ENCODE results near the gene GALR2. TPM values are rescaled to one million over a fixed set of nuclear protein-coding genes. Genes with fewer than 3 reads are reported as not detected.
"Not testable (repeated sequence)": the region's sequence is repeated elsewhere in the genome, so short reads cannot be mapped to it uniquely, and the experiment has no call there.

GALR2 gene
- total RNA-seq, 2 donors from 2014 or later, result 9.5 to 10.6 TPM

DNA sequence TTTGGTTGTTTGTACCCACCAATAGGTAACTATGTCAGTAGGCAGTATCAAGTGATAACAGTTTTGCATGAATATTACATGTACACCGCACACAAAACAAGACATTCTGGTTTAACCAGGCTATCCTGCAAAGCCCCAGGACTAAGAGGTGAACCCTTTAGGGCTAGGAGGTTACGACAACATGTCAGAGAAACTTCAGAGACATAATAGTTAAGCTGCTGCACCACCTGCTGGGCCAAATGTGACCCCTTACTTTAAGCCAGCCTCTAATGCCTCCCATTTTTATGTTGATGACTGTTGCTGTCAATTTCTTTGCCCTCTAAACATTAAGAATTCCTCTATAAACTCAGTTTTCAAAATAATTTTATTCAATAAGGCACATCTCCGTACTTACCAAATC, 17.7 kb upstream of the GALR2 start:
- ATAC-seq (replicated peaks in 1 of 2), result no peak
- peaks cover 15% of the 10 kb centered on the region for H3K4me1 Mint-ChIP-seq (ENCODE audit: low read depth)
- H3K4me3 Mint-ChIP-seq, result no peak overlapping the region
- DNase-seq, result no peak
- H3K9me3 Mint-ChIP-seq, result no peaks in the 10 kb centered on the region
- no peak overlapping the region for H3K27ac Mint-ChIP-seq
- H3K36me3 Mint-ChIP-seq (ENCODE audit: insufficient read depth in 2 of 2), result peaks cover 8 to 40% of the 10 kb centered on the region in 2 donors
- no peaks in the 10 kb centered on the region for H3K27me3 Mint-ChIP-seq (ENCODE audit: low read depth)

- H3K4me3 Mint-ChIP-seq; H3K9me3 Mint-ChIP-seq; H3K27me3 Mint-ChIP-seq (ENCODE audit: low read depth); ATAC-seq (replicated peaks in 1 of 2); H3K27ac Mint-ChIP-seq; DNase-seq: not testable (repeated sequence)
- Mint-ChIP-seq H3K36me3 (ENCODE audit: insufficient read depth in 2 of 2) (peaks cover 9 to 42% of the 10 kb centered on the region in 2 donors), H3K4me1 (ENCODE audit: low read depth) (peaks cover 17% of the 10 kb centered on the region)
These were observed 16.3 kb upstream of the GALR2 start for GRCh38 chr17:76058264-76058663.

- Mint-ChIP-seq H3K27ac (peak overlapping the region; percentile 49), H3K36me3 (ENCODE audit: insufficient read depth in 2 of 2) (peaks cover 13 to 47% of the 10 kb centered on the region in 2 donors), H3K27me3 (ENCODE audit: low read depth) (no peaks in the 10 kb centered on the region), H3K4me3 (peak overlapping the region; percentile 9 to 56), H3K9me3 (no peaks in the 10 kb centered on the region), H3K4me1 (ENCODE audit: low read depth) (peaks cover 28% of the 10 kb centered on the region)
- DNase-seq, result peak; percentile 58
- ATAC-seq (replicated peaks in 1 of 2), result peak; percentile 78 to 86
These were observed 10.6 kb upstream of the GALR2 start for GRCh38 chr17:76063875-76064546.

GRCh38 chr17:76065775-76066174, 8.8 kb upstream of the GALR2 start:
- no peak for ATAC-seq (replicated peaks in 1 of 2)
- Mint-ChIP-seq H3K27me3 (ENCODE audit: low read depth) (no peaks in the 10 kb centered on the region), H3K4me3 (no peak overlapping the region), H3K4me1 (ENCODE audit: low read depth) (peaks cover 40% of the 10 kb centered on the region), H3K36me3 (ENCODE audit: insufficient read depth in 2 of 2) (peaks cover 13 to 45% of the 10 kb centered on the region in 2 donors), H3K9me3 (no peaks in the 10 kb centered on the region), H3K27ac (peak overlapping the region; percentile 2)
- DNase-seq, result no peak

DNA sequence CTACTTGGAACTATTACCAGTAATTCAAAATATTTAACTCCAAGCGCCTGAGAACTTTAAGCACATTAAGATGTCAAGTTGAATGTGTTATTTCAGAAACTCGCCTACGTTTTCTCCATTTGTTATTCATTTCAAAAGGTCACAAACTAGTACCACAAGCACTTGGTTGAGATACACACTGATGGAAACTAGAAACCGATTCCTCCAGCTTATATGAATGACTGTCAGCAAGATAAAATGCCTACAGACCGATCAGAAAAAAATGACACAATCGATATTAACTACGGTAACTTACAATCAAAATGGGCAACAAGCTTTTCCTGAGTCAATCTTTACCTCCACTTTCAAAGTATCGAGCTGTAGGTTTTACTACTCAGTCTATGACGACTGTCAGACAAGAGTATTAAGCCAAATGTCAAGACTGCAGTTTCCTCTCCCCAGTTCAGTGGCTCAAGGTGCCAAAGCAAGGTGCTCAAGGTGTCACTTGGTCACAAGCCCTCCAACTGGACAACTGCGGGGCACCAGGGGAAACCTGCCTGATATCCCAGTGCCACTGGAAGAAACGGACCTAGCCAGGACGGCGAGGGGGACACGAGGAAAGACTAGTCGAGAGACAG, 2.9 kb upstream of the GALR2 start:
- peak; percentile 69 to 71 for ATAC-seq (replicated peaks in 1 of 2)
- DNase-seq, result peak; percentile 36 to 37
- Mint-ChIP-seq H3K27ac (peak overlapping the region; percentile 99), H3K4me3 (peak overlapping the region; percentile 98), H3K9me3 (no peaks in the 10 kb centered on the region), H3K4me1 (ENCODE audit: low read depth) (peaks cover 36% of the 10 kb centered on the region), H3K36me3 (ENCODE audit: insufficient read depth in 2 of 2) (peaks cover 12 to 22% of the 10 kb centered on the region in 2 donors), H3K27me3 (ENCODE audit: low read depth) (peaks cover 27% of the 10 kb centered on the region)

DNA sequence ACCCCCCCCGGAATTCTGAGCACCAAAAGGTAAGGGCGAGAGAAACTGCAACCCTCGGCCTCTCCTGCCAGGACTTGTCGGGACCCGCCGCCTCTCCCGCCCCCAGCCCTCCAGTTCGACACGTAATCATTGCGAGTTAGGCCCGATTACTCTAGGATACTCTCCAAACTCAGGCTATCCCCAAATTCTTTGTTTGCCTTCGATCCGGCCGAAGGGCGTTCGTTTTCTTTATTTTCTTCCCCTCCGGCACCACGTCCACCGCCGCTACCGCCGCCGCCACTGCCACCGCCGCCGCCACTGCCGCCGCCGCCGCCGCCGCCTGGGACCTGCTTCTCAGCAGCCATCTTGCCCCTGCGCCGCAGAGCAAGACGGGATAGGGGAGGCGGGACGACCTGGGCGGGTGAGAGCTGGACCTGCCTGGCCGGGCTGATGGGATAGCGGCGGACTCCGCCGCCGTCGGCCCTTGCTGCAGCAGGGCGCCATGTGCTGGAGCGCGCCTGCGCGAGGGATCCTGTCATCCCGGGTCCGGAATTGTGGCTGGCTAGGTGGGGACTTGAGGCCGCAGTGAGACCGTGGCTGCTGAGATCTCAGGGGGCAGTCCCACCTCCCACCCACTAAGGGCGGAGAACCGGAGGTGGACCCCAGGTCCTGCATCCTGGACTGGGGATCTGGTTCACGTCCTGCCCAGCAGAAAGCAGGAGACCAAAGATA, 2.3 kb upstream of the GALR2 start, which contains the start of gene SRP68:
Gene SRP68 (minus strand): TSS at position 370 of the 711 bp plus-strand sequence. CDS start 26 bp downstream, at position 344.
- Mint-ChIP-seq H3K9me3 (no peaks in the 10 kb centered on the region), H3K4me1 (ENCODE audit: low read depth) (peaks cover 43% of the 10 kb centered on the region), H3K4me3 (peak within 1 kb of the TSS; percentile 98), H3K27me3 (ENCODE audit: low read depth) (peaks cover 34% of the 10 kb centered on the region), H3K36me3 (ENCODE audit: insufficient read depth in 2 of 2) (peaks cover 12 to 23% of the 10 kb centered on the region in 2 donors), H3K27ac (peak within 1 kb of the TSS; percentile 99)
- ATAC-seq (replicated peaks in 1 of 2), result peak; percentile 85 to 88
- peak; percentile 90 to 91 for DNase-seq

DNA sequence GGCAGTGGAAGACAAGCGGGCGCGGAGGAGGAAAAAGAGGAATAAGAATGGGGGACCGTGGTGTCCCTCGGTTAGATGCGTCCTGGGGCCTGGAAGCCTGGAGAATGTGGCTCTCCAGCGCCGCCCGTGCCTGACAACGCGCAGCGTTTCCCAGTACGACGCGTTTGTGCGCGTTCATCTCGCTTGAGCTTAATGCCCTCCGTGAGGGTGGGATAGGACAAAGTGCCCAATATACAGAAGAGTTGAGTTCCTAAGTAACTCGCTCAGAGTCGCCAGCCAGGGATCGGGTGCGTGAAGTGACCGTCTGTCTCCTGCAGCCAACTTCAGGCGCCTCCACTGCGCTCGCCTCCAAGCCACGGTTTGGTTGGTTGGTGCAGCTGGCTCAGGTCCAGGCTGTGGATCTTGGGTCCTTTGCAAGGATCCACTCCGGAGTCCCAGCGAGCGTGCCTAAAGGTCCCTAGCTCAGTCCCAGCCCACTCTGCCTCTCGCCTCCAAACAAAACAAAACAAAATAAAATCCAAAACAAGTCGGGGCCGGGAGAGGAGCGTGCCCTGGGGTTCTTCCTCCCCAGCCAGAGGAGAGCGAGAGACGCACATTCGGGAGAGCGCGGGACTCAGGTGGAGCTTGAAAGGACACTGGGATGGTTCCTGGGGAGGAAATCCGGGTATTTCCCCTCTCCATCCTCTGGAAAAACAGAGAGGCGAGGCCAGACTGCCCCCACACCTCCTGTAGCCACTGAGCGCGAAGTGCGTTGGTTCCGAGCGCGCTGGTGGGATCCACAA, 974 bp downstream of the GALR2 start:
- no peak for DNase-seq
- Mint-ChIP-seq H3K27me3 (ENCODE audit: low read depth) (peaks cover 56% of the 10 kb centered on the region), H3K4me1 (ENCODE audit: low read depth) (peaks cover 51% of the 10 kb centered on the region), H3K9me3 (no peaks in the 10 kb centered on the region), H3K36me3 (ENCODE audit: insufficient read depth in 2 of 2) (peaks cover 12% of the 10 kb centered on the region in 2 donors), H3K27ac (no peak overlapping the region), H3K4me3 (peak overlapping the region; percentile 60 to 78)
- ATAC-seq (replicated peaks in 1 of 2), result no peak

DNA sequence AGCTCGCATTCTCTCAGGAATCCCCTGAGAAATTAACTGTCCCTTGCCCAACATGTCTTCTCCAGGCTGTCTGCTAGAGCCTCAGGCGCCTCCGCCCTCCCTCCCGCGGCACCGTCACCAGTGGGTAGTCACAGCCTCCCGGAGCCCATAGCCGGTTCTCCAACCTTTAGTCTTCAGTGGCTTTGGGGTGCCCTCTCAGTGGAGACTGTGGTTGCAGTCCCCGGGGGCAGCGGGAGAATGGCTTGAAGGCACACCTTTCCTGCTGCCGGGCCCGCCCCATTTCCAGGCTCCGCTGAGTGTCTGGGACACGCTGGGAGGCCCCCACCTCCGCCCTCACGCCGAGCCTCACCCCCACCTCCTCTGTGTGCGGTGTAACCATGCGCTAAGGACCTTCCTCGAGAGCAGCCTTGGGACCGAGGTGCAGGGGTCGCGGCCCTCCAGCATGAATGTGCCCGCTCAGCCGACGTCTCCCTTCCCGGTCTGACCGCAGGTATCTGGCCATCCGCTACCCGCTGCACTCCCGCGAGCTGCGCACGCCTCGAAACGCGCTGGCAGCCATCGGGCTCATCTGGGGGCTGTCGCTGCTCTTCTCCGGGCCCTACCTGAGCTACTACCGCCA, 1.7 kb downstream of the GALR2 start:
- H3K4me3 Mint-ChIP-seq, result peak overlapping the region; percentile 78
- H3K9me3 Mint-ChIP-seq, result no peaks in the 10 kb centered on the region
- H3K36me3 Mint-ChIP-seq (ENCODE audit: insufficient read depth in 2 of 2), result peaks cover 12% of the 10 kb centered on the region in 2 donors
- peaks cover 56% of the 10 kb centered on the region for H3K27me3 Mint-ChIP-seq (ENCODE audit: low read depth)
- DNase-seq (no peak), ATAC-seq (replicated peaks in 1 of 2) (no peak)
- H3K4me1 Mint-ChIP-seq (ENCODE audit: low read depth), result peaks cover 46% of the 10 kb centered on the region
- no peak overlapping the region for H3K27ac Mint-ChIP-seq

GRCh38 chr17:76076765-76077583, 2.4 kb downstream of the GALR2 start:
- peaks cover 8 to 10% of the 10 kb centered on the region in 2 donors for H3K36me3 Mint-ChIP-seq (ENCODE audit: insufficient read depth in 2 of 2)
- H3K4me1 Mint-ChIP-seq (ENCODE audit: low read depth), result peaks cover 46% of the 10 kb centered on the region
- H3K27me3 Mint-ChIP-seq (ENCODE audit: low read depth), result peaks cover 56% of the 10 kb centered on the region
- DNase-seq, result peak; percentile 49 to 57
- ATAC-seq (replicated peaks in 1 of 2), result peak; percentile 8 to 18
- H3K9me3 Mint-ChIP-seq, result no peaks in the 10 kb centered on the region
- peak overlapping the region; percentile 43 for H3K27ac Mint-ChIP-seq
- H3K4me3 Mint-ChIP-seq, result peak overlapping the region; percentile 78

DNA sequence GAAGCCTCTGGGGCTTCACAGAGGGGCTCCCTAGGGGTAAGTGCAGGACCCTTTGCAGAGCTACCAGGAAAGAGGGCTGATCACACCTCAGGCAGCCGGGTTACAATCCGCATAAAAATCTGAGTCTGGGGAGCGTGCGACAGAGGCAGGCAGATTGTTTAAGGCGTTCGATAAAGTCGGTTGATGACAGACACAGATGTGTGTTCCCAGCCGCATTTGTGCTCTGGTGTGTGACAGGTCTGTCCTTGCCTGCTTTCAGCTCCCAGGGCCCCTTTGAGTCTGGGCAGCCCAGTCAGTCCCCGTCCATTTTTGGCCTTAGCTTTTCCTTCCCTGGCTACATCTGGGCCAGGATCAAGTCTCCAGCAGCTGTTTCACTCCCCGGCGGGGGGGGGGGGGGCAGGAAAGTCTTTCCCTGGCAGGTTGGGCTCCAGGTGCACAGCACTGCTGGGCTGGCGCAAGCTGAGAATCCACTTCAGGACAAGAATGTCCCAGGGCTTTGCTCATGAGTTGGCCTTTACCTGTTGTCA, 3.1 kb downstream of the GALR2 start:
- Mint-ChIP-seq H3K27ac (no peak overlapping the region), H3K27me3 (ENCODE audit: low read depth) (peaks cover 56% of the 10 kb centered on the region)

GRCh38 chr17:76078370-76078769, 3.8 kb downstream of the GALR2 start:
- H3K9me3 Mint-ChIP-seq; ATAC-seq (replicated peaks in 1 of 2); H3K36me3 Mint-ChIP-seq (ENCODE audit: insufficient read depth in 2 of 2); DNase-seq; H3K27ac Mint-ChIP-seq: not testable (repeated sequence)
- Mint-ChIP-seq H3K27me3 (ENCODE audit: low read depth) (peaks cover 55% of the 10 kb centered on the region), H3K4me1 (ENCODE audit: low read depth) (peaks cover 46% of the 10 kb centered on the region), H3K4me3 (peak overlapping the region in 1 of 2 donors; percentile 41)

More for the DNA sequence above, 3.1 kb downstream of the GALR2 start:
- H3K36me3 Mint-ChIP-seq (ENCODE audit: insufficient read depth in 2 of 2), result peaks cover 8 to 10% of the 10 kb centered on the region in 2 donors
- DNase-seq (no peak), ATAC-seq (replicated peaks in 1 of 2) (no peak)
- H3K4me1 Mint-ChIP-seq (ENCODE audit: low read depth), result peaks cover 46% of the 10 kb centered on the region
- H3K9me3 Mint-ChIP-seq, result no peaks in the 10 kb centered on the region
- H3K4me3 Mint-ChIP-seq, result peak overlapping the region in 1 of 2 donors; percentile 78

Measured in activated T-cell treated with anti-CD3 and anti-CD28 coated beads, Interleukin-2, amount 50 U/mL, for 72 hours (primary cell).